H9 (cell line): ENCODE measurements around the gene EXD2. TPM values are rescaled to one million over a fixed set of nuclear protein-coding genes. Genes with fewer than 3 reads are reported as not detected.

Experiments used
- DNase-seq: peaks from one replicate; pipeline ENCODE4 v3.0.0-alpha.2; 2017
- H2AFZ ChIP-seq: one replicate; pipeline ENCODE4 v1.6.1; 2013; ENCODE audit warnings: mild to moderate bottlenecking, low read length, control low read depth, moderate library complexity
- H2AK5ac ChIP-seq: 2 replicates; pipeline ENCODE4 v1.6.1; 2013; ENCODE audit warnings: low read length, control low read depth, mixed read lengths; ENCODE audit not compliant: insufficient read length
- H2BK120ac ChIP-seq: one replicate; pipeline ENCODE4 v1.6.1; 2013; ENCODE audit warnings: low read depth, mild to moderate bottlenecking, low read length, control low read depth, inconsistent platforms; ENCODE audit not compliant: poor library complexity, severe bottlenecking
- H2BK12ac ChIP-seq: 2 replicates; pipeline ENCODE4 v1.6.1; 2013; ENCODE audit warnings: low read length, control low read depth, mixed read lengths, low read depth; ENCODE audit not compliant: insufficient read length
- H2BK15ac ChIP-seq: 2 replicates; pipeline ENCODE4 v1.6.1; 2013; ENCODE audit warnings: low read depth, low read length, control low read depth
- H2BK20ac ChIP-seq: one replicate; pipeline ENCODE4 v1.6.1; 2013; ENCODE audit warnings: low read depth, mild to moderate bottlenecking, low read length, control low read depth, inconsistent platforms; ENCODE audit not compliant: poor library complexity, severe bottlenecking
- H2BK5ac ChIP-seq: 2 replicates; pipeline ENCODE4 v1.6.1; 2013; ENCODE audit warnings: low read length, control low read depth, mixed read lengths; ENCODE audit not compliant: insufficient read length
- H3K14ac ChIP-seq: 2 replicates; pipeline ENCODE4 v1.6.1; 2013; ENCODE audit warnings: low read length, control low read depth; ENCODE audit not compliant: insufficient read depth
- H3K18ac ChIP-seq: 2 replicates; pipeline ENCODE4 v1.6.1; 2013; ENCODE audit warnings: low read depth, mild to moderate bottlenecking, mixed read lengths, low read length, control low read depth; ENCODE audit not compliant: insufficient read length
- H3K23ac ChIP-seq: 2 replicates; pipeline ENCODE4 v1.6.1; 2013; ENCODE audit warnings: low read length, control low read depth, mixed read lengths, low read depth; ENCODE audit not compliant: insufficient read length
- H3K23me2 ChIP-seq: 2 replicates; pipeline ENCODE4 v1.6.1; 2013; ENCODE audit warnings: low read depth, mild to moderate bottlenecking, mixed read lengths, low read length, control low read depth; ENCODE audit not compliant: insufficient read length, poor library complexity, severe bottlenecking
- H3K27ac ChIP-seq: 2 replicates; pipeline ENCODE4 v1.5.1; 2013; ENCODE audit warnings: low read length, control low read depth, mixed read lengths, low read depth; ENCODE audit not compliant: insufficient read length
- H3K27me3 ChIP-seq: 2 replicates; pipeline ENCODE4 v1.6.1; 2013; ENCODE audit warnings: low read length, control low read depth, inconsistent platforms; ENCODE audit not compliant: insufficient read depth
- H3K4ac ChIP-seq: 2 replicates; pipeline ENCODE4 v1.6.1; 2013; ENCODE audit warnings: low read depth, mild to moderate bottlenecking, control low read depth, inconsistent platforms, low read length, moderate library complexity
- H3K4me1 ChIP-seq: 2 replicates; pipeline ENCODE4 v1.6.1; 2013; ENCODE audit warnings: low read length, control low read depth, inconsistent platforms; ENCODE audit not compliant: insufficient read depth
- H3K4me2 ChIP-seq: 2 replicates; pipeline ENCODE4 v1.6.1; 2013; ENCODE audit warnings: low read length, control low read depth, mixed read lengths; ENCODE audit not compliant: insufficient read length, insufficient read depth
- H3K56ac ChIP-seq: 2 replicates; pipeline ENCODE4 v1.6.1; 2013; ENCODE audit warnings: low read depth, mild to moderate bottlenecking, mixed read lengths, low read length, control low read depth; ENCODE audit not compliant: insufficient read length
- H3K79me1 ChIP-seq: 2 replicates; pipeline ENCODE4 v1.6.1; 2013; ENCODE audit warnings: low read depth, mild to moderate bottlenecking, moderate library complexity, low read length, control low read depth, inconsistent platforms; ENCODE audit not compliant: insufficient read depth, poor library complexity, severe bottlenecking
- H3K79me2 ChIP-seq: 2 replicates; pipeline ENCODE4 v1.6.1; 2013; ENCODE audit warnings: low read length, control low read depth, inconsistent platforms; ENCODE audit not compliant: insufficient read depth
- H3K9ac ChIP-seq: 2 replicates; pipeline ENCODE4 v1.6.1; 2013; ENCODE audit warnings: low read length, control low read depth, mixed read lengths; ENCODE audit not compliant: insufficient read length; ENCODE audit errors: extremely low read depth
- H3K9me3 ChIP-seq: one replicate; pipeline ENCODE4 v1.6.1; 2013; ENCODE audit warnings: low read depth, low read length, inconsistent platforms; ENCODE audit not compliant: control insufficient read depth
- H3T11ph ChIP-seq: one replicate; pipeline ENCODE4 v1.6.1; 2013; ENCODE audit warnings: mild to moderate bottlenecking, low read length, control low read depth, inconsistent platforms
- H4K20me1 ChIP-seq: one replicate; pipeline ENCODE4 v1.6.1; 2013; ENCODE audit not compliant: control insufficient read depth, insufficient read length, insufficient read depth
- H4K5ac ChIP-seq: 2 replicates; pipeline ENCODE4 v1.6.1; 2013; ENCODE audit warnings: low read depth, mild to moderate bottlenecking, mixed read lengths, low read length, control low read depth; ENCODE audit not compliant: insufficient read length
- H4K8ac ChIP-seq: replicated peaks from 2 replicates; pipeline ENCODE4 v1.6.1; 2013; ENCODE audit warnings: low read length, control low read depth, mixed read lengths, low read depth; ENCODE audit not compliant: insufficient read length
- H4K91ac ChIP-seq: 2 replicates; pipeline ENCODE4 v1.6.1; 2013; ENCODE audit warnings: low read depth, mild to moderate bottlenecking, moderate library complexity, mixed read lengths, low read length, control low read depth; ENCODE audit not compliant: insufficient read length
- H3K27ac Mint-ChIP-seq, 3 experiments: 2 replicates in 2 of 3; 3 replicates in 1 of 3; pipeline ENCODE4 v1.8.0; 2020 to 2021; ENCODE audit warnings: mixed read lengths in 3 of 3, mild to moderate bottlenecking in 1 of 3, moderate library complexity in 1 of 3
- H3K27me3 Mint-ChIP-seq: 2 replicates; pipeline ENCODE4 v1.8.0; 2021; ENCODE audit warnings: low read depth, mild to moderate bottlenecking, moderate library complexity, mixed read lengths
- H3K36me3 Mint-ChIP-seq, 3 experiments: 2 replicates in 2 of 3; 3 replicates in 1 of 3; pipeline ENCODE4 v1.8.0; 2020 to 2021; ENCODE audit warnings: low read depth in 3 of 3, mixed read lengths in 3 of 3; ENCODE audit not compliant: insufficient read depth in 1 of 3
- H3K4me1 Mint-ChIP-seq, 2 experiments: 2 replicates each; pipeline ENCODE4 v1.8.0; 2020; ENCODE audit warnings: mixed read lengths in 2 of 2
- H3K4me3 Mint-ChIP-seq, 2 experiments: 2 replicates in 1 of 2; 3 replicates in 1 of 2; pipeline ENCODE4 v1.8.0; 2020 to 2021; ENCODE audit warnings: mild to moderate bottlenecking in 2 of 2, mixed read lengths in 2 of 2, moderate library complexity in 1 of 2
- H3K9me3 Mint-ChIP-seq, 2 experiments: 2 replicates in 1 of 2; 3 replicates in 1 of 2; pipeline ENCODE4 v1.8.0; 2020; ENCODE audit warnings: mild to moderate bottlenecking in 2 of 2, mixed read lengths in 2 of 2, moderate library complexity in 1 of 2
- CTCF ChIP-seq: fragments of 200-600 bp; sonication (generic); conservative IDR thresholded peaks from 3 replicates; pipeline ENCODE4 v1.8.0; 2021; ENCODE audit warnings: antibody characterized with exemption, mild to moderate bottlenecking
- total RNA-seq: library from RNA; stranded (reverse); gene quantifications from 2 replicates; pipeline ENCODE4 v1.2.1, GENCODE V29; 2021

The EXD2 gene
- total RNA-seq, 1 experiment from 2014 or later, result 19.6 TPM

- Mint-ChIP-seq H3K4me1 (peaks cover 5 to 7% of the 10 kb centered on the region in 2 experiments; a peak in 3 of 4 replicates), H3K9me3 (no peaks in the 10 kb centered on the region), H3K27ac (no peak overlapping the region), H3K4me3 (no peak overlapping the region), H3K27me3 (no peaks in the 10 kb centered on the region), H3K36me3 (peaks cover 9 to 62% (median 62%) of the 10 kb centered on the region in 3 experiments; a peak in 6 of 7 replicates)
- Histone ChIP-seq H4K5ac (no peak overlapping the region), H2BK5ac (no peak overlapping the region), H2BK15ac (no peak overlapping the region), H2AK5ac (no peak overlapping the region), H2BK120ac (no peak overlapping the region), H3K27ac (no peak overlapping the region), H3K27me3 (no peaks in the 10 kb centered on the region), H3K9ac (no peak overlapping the region), H3K56ac (no peak overlapping the region), H3K23ac (no peak overlapping the region), H4K20me1 (no peaks in the 10 kb centered on the region), H3K79me2 (no peaks in the 10 kb centered on the region), H2BK12ac (no peak overlapping the region), H3T11ph (no peak overlapping the region), H4K91ac (no peak overlapping the region), H2BK20ac (no peak overlapping the region), H3K4me2 (no peak overlapping the region), H3K18ac (no peak overlapping the region), H2AFZ (no peak overlapping the region), H4K8ac (no peak overlapping the region), H3K4ac (no peak overlapping the region), H3K79me1 (no peaks in the 10 kb centered on the region), H3K9me3 (no peaks in the 10 kb centered on the region), H3K4me1 (no peaks in the 10 kb centered on the region), H3K23me2 (no peaks in the 10 kb centered on the region), H3K14ac (no peak overlapping the region)
- DNase-seq, result no peak
- TF ChIP-seq CTCF, result no peak
These were observed 42.8 kb downstream of the EXD2 start for GRCh38 chr14:69234106-69234505.
